ENCODE results near the gene ATRN.

GRCh38 chr20:3563548-3564177, 92.8 kb downstream of the ATRN start:
- TF ChIP-seq EP300 (IDR thresholded peaks at IDR 0.05) (no peak), CTCF (IDR thresholded peaks at IDR 0.05) (peak; percentile 15 to 61 (median 52)), POLR2A (IDR thresholded peaks at IDR 0.05) (no peak), POLR2AphosphoS5 (IDR thresholded peaks at IDR 0.05) (no peak)
